GM10847 (cell line): ENCODE data around the gene PARN.
A peak's percentile ranks its signal among the peaks of the same experiment; 100 is the strongest.

ENCODE experiments used
- POLR2A ChIP-seq: IDR thresholded peaks from 2 replicates; pipeline ENCODE4 v1.6.1; 2011; ENCODE audit not compliant: insufficient read length; ENCODE audit errors: extremely low read depth

The PARN gene, protein sequence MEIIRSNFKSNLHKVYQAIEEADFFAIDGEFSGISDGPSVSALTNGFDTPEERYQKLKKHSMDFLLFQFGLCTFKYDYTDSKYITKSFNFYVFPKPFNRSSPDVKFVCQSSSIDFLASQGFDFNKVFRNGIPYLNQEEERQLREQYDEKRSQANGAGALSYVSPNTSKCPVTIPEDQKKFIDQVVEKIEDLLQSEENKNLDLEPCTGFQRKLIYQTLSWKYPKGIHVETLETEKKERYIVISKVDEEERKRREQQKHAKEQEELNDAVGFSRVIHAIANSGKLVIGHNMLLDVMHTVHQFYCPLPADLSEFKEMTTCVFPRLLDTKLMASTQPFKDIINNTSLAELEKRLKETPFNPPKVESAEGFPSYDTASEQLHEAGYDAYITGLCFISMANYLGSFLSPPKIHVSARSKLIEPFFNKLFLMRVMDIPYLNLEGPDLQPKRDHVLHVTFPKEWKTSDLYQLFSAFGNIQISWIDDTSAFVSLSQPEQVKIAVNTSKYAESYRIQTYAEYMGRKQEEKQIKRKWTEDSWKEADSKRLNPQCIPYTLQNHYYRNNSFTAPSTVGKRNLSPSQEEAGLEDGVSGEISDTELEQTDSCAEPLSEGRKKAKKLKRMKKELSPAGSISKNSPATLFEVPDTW

DNA sequence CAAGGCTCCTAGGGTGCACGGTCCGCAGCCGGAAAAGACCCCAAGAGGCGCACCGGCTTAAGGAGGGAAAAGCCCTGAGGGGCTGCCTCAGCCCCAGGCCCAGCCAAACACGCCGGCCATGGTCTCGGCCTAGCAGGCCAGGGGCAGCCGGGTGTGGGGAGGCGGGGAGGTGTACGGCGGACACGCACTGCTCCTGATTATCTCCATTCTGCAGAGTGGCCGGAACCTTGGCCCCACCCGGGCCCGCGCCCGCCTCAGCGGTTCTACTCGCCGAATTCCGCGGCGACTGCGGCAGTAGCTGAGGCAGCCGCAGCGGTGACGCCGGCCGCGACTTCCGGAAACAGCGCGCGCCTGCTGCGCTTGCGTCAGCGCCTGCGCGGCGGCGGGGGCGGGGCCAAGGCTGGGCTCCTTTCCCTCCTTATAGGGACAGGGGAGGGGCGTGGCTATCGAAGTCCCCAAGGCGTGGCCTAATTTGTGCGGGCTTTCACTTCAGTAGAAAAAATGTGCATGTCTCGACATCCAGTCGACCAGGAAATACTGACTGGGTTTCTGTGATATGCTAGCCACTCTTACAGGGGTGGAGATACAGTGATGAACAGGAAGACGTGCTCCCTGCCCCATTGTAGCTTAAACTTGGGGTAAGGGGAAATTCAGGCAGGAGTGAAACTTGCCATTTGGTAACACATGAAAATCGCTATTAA is at the start of gene PARN:
Gene PARN, minus strand, starts transcription at position 342 of the 701 bp plus-strand sequence. Its CDS starts 135 bp downstream, at position 207.
- peak; percentile 97 for TF ChIP-seq POLR2A

DNA sequence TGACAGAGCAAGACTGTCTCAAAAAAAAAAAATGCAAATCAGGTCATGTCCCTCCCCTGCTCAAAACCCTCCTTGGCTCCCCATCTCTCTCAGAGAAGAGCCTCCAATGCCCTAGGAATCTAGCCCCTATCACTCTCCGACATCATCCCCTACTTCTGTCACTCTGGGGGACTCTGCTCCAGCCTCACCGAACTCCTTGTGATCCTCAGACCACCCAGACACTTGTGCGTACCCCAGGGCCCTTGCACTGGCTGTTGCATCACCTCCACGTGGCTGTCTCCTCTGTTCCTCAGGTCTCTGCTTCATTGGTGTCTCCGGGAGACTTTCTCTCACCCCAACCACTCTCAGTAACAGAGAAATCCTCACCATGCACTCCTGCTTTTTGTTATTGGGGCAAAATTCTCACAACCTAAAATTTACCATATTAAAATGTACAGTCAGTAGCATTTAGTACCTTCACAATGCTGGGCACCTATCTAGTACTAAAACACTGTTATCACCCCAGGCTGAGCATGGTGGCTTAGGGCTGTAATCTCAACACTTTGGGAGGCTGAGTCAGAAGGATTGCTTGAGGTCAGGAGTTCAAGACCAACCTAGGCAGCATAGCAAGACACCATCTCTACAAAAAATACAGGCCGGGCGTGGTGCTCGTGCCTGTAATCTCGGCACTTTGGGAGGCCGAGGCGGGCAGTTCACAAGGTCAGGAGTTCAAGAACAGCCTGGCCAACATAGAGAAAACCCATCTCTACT is 48.9 kb upstream of the PARN start:
- TF ChIP-seq POLR2A, result no peak

DNA sequence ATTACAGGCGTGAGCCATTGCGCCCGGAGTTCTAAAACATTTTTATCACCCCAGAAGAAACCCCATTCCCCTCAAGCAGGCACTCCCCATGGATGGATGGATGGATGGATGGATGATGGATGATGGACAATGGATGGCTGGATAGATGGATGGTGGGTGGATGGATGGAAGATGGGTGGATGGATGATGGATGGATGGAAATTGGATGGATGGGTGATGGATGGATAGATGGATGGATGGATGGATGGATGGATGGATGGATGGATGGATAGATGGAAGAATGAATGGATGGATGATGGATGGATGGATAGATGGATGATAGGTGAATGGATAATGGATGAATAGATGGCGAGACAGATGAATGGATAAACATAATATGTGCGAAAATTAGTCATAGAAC is 47.6 kb upstream of the PARN start:
- TF ChIP-seq POLR2A, result no peak

DNA sequence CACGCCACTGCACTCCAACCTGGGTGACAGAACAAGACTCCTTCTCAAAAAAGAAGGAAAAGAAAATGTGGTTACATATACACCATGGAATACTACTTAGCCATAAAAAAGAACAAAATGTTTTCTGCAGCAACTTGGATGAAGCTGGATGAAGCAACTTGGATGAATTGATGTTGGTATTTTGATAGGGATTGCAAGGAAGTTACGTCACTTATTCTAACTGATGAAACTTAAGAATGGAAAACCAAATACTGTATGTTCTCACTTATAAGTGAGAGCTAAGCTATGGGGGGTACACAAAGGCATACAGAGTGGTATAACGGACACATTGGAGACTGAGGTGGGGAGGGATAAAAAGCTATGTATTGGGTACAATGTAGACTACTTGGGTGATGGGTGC is 46.6 kb upstream of the PARN start:
- no peak for TF ChIP-seq POLR2A

DNA sequence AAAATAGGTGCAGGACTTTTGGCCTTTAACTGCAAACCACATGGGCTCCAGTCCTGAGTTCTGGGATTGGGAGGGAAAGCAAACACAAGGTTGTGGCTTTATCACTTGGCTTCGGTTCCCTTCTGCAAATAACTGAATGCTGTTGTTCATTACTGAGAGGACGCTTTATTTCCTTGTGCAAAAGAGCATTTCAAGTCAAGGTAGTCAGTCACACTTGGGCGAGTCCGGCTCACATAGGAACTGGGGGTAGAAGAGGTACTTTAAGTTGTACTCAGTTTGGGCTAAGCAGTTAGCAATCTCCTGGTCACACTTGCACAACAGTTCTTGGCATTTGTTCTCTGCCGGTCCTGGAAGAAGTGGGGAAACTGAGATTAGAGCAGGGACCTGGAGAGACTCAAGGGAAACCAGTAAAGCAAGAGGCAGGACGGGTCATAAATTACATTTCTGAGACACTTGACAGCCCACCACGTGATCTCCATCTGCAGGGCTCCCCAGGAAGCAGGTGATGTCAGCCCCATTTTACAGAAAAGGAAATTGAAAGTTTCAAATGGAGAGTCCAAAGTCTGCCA is 42.4 kb upstream of the PARN start:
- no peak for TF ChIP-seq POLR2A

DNA sequence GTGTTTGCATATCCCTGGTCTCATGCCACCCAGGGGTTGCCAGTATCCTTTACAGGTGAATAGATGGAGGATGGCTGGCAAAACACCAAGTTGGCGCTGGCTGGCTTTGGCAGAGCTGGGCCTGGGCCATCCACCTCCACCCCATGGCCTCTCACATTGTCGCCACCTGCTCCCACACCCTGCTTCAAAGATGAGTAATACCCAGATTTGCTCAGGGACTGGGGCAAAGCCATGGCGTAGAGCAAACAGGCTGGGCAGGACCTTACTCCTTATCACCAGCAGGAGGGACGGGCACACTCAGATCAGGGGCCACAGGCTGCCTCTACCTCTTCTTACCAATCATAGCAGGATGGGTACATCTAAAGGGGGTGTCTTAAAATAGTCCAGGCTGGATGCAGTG is 39.7 kb upstream of the PARN start:
- TF ChIP-seq POLR2A, result no peak

DNA sequence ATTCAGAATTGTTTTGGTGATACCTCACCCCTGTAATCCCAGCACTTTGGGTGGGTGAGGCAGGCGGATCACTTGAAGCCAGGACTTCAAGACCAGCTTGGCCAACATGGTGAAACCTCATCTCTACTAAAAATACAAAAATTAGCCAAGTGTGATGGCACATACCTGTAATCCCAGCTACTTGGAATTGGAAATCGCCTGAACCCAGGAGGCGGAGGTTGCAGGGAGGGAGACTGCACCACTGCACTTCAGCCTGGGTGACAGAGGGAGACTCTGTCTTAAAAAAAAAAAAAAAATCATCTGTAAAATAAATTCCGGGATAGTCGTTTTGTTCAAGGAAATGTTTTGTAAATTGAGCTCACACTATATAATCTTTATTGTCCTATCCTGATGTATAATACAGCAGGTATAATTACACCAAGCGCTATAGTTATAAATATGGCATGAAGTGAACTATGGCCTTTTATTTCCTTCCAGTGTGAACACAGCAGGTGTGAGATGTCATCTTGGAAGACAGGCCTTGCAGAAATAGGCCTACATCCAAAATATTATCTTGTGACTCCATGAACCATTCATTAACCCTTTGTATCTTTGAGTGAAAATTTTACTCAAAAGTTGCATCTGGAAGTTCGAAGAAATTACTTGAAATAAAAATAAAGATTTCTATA is 38.6 kb upstream of the PARN start:
- no peak for TF ChIP-seq POLR2A

DNA sequence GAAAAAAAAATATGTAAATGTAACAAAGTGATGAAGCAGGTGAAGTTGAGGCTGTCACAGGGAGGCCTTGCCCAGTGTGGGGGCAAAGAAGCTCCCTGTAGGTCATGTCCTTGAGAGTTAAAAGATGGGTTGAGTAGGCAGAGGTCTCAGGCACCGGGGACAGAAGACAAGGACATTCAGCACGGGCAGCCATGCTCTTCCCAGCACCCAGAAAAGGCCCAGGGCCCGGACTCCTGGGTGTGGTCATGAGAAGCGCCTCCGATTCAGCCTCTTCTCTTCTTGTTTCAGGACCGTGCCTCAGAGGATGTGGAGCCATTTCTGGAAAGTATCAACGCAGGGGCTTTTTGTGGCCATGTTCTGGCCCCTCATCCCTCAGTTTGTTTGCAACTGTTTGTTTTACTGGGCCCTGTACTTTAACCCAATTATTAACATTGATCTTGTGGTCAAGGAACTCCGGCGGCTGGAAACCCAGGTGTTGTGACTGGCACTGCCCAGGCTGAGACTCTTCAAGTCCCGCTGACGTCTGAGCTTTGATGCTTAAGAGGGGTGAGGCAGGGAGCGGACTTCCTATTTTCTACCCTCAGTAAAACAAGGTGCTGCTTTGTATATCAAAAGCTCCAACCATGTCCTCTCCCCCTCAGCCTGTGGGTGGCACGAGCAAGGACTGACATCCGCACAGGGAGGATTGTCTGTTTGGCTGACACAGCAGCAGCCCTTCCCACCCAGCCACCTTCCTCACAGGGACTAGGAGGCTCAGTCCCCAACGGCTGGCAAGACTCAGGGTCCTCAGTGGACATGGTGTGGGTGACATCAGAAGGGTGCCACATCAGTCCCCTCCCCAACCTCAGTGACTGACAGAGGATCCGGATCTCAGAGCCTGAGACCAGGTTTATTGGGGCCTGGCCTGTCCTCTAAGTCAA is 37.5 kb upstream of the PARN start:
- no peak for TF ChIP-seq POLR2A

DNA sequence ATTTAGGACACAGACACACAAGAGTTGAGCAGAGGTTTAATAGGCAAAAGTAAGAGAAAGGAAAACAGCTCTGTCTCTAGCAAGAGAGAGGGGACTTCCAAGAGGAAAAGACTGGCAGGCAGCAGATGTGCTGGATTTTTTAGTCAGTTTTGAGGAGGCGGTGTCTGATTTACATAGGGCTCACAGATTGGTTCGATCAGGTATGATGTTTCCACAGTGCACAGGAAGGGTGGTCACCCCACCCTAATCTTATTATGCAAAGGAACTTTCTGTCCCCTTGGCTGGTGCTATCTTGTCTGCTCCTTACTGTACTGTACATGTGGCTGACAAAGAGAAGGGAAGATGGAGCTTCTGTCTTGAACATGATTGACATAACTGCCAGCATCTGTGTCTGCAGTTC is 28.0 kb upstream of the PARN start:
- TF ChIP-seq POLR2A, result no peak

DNA sequence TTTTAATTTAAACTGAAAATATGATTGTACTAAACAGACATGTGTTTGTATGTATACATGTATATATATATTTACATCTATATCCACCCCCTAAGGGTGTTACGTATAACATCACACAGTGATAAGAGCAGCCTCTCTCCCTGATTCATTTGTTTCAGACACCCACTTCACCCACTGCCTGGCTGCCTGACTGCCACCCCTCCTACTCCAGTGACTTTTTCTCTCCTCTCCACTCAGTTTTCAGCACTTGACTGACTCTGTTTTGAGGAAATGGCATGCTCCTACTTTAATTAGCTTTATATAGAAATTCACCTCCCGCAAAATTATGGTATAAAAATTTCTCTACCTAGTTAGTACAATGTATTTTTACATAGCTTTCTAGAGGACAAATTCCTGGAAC is 22.7 kb upstream of the PARN start:
- TF ChIP-seq POLR2A, result no peak

DNA sequence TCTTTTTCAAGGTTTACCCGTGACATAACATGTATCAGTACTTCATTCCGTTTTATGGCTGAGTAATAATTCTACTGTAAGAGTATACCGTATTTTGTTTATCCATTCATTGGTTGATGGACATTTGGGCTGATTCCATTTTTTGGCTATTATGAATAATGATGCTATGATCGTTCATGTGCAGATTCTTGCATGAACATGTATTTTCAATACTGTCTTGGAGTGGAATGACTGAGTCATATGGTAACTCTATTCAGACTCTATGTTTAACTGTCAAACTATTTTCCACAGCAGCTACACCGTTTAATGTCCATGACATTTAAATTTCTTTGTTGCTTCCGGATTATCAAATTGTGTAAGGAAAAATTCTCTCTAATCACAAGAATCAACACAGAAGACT is 20.6 kb upstream of the PARN start:
- TF ChIP-seq POLR2A, result no peak

DNA sequence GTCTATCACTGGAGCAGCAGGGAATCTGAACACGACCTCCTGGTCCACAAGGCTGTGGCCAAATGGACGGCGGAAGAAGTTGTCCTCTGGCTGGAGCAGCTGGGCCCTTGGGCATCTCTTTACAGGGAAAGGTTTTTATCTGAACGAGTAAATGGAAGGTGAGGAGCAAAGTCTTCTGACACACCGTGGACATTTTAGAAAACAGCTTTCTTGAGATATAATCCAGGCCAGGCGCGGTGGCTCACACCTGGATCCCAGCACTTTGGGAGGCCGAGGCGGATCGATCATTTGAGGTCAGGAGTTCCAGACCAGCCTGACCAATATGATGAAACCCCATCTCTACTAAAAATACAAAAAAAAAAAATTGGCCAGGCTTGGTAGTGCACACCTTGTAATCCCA is 19.8 kb upstream of the PARN start:
- TF ChIP-seq POLR2A, result no peak

DNA sequence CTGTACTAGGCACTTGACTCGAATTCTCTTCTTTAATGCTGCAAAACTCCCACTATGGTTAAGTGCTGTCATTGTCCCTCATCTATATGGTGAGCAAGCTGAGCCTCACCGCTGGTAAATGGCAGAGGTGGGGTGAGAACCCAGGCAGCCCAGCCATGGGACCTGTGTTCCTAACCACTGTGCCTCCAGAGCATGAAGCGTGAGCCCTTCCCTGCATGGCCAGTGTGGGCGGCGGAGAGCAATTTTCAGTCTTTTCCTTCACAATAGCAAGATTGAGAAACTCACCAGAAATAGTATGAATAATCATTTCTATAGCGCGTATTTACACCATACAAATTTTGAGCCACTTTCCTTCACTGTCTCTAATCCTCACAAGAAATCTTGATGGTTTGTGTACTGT is 11.9 kb upstream of the PARN start:
- TF ChIP-seq POLR2A, result no peak
